HepG2 (cell line): Measurements from ENCODE around the gene GCNT2.

ENCODE experiments used
- BRF2 ChIP-seq: sonication (generic); formaldehyde crosslinking; IDR thresholded peaks from 2 replicates; pipeline ENCODE4 v1.8.1; 2022; ENCODE audit warnings: mild to moderate bottlenecking, missing genetic modification reagents
- HDAC2 ChIP-seq: sonication (generic); formaldehyde crosslinking; IDR thresholded peaks from 2 replicates; pipeline ENCODE4 v1.4.0; 2020; ENCODE audit warnings: missing genetic modification reagents
- KLF16 ChIP-seq, 2 experiments: sonication (generic) in 1 of 2; formaldehyde crosslinking in 1 of 2; IDR thresholded peaks; 2 replicates each; pipeline versions ENCODE4 v1.6.1 to v1.8.0; 2016 to 2023; ENCODE audit warnings: missing genetic modification reagents in 2 of 2, missing compliant biosample characterization in 1 of 2
- TAF1 ChIP-seq: sonication (generic); formaldehyde crosslinking; IDR thresholded peaks from 2 replicates; pipeline ENCODE4 v1.4.0; 2020; ENCODE audit warnings: missing genetic modification reagents
- ZFP36 ChIP-seq: fragments of 150-350 bp; IDR thresholded peaks from 2 replicates; pipeline ENCODE4 v1.6.1; 2018; ENCODE audit warnings: borderline replicate concordance, low read length, low read depth; ENCODE audit not compliant: partially characterized antibody
- ZNF251 ChIP-seq: sonication (generic); formaldehyde crosslinking; IDR thresholded peaks from 2 replicates; pipeline ENCODE4 v1.9.0; 2021; ENCODE audit warnings: mild to moderate bottlenecking, missing genetic modification reagents
- ZNF605 ChIP-seq: sonication (generic); formaldehyde crosslinking; IDR thresholded peaks from 2 replicates; pipeline ENCODE4 v1.8.0; 2022; ENCODE audit warnings: mild to moderate bottlenecking, missing genetic modification reagents
- ZNF775 ChIP-seq: sonication (generic); formaldehyde crosslinking; IDR thresholded peaks from 2 replicates; pipeline ENCODE4 v1.4.0; 2020; ENCODE audit warnings: missing genetic modification reagents, mild to moderate bottlenecking, moderate library complexity, borderline replicate concordance
- TF ChIP-seq, protein P1 (sequence below): sonication (generic); formaldehyde crosslinking; IDR thresholded peaks from 2 replicates; pipeline ENCODE4 v1.5.0; 2020; ENCODE audit warnings: mild to moderate bottlenecking, missing genetic modification reagents, moderate library complexity

DNA sequence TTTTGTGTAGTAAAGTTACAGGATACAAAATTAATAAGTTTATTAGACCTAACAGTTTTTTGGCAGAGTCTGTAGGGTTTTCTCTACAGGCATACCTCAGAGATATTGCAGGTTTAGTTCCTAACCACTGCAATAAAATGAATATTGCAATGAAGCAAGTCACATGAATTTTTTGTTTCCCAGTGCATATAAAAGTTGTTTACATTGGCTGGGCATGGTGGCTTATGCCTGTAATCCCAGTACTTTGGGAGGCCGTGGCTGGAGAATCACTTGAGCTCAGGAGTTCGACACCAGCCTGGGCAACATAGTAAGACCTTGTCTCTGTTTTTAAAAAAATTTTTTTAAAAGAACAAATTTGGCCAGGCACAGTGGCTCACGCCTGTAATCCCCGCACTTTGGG lies 157.3 kb downstream of the GCNT2 start:
- TF ChIP-seq TAF1 (CRISPR knock-in tag) = no peak
- TF ChIP-seq HDAC2 (CRISPR knock-in tag) = no peak
- TF ChIP-seq ZNF605 (CRISPR knock-in tag) = no peak
- TF ChIP-seq, protein P1, sequence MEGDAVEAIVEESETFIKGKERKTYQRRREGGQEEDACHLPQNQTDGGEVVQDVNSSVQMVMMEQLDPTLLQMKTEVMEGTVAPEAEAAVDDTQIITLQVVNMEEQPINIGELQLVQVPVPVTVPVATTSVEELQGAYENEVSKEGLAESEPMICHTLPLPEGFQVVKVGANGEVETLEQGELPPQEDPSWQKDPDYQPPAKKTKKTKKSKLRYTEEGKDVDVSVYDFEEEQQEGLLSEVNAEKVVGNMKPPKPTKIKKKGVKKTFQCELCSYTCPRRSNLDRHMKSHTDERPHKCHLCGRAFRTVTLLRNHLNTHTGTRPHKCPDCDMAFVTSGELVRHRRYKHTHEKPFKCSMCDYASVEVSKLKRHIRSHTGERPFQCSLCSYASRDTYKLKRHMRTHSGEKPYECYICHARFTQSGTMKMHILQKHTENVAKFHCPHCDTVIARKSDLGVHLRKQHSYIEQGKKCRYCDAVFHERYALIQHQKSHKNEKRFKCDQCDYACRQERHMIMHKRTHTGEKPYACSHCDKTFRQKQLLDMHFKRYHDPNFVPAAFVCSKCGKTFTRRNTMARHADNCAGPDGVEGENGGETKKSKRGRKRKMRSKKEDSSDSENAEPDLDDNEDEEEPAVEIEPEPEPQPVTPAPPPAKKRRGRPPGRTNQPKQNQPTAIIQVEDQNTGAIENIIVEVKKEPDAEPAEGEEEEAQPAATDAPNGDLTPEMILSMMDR (CRISPR knock-in tag) = no peak
- TF ChIP-seq BRF2 = no peak
- TF ChIP-seq ZFP36 = no peak
- no peak for TF ChIP-seq KLF16 (CRISPR knock-in tag; IDR thresholded peaks at IDR 0.05)
- TF ChIP-seq ZNF251 (CRISPR knock-in tag) = no peak
- TF ChIP-seq ZNF775 = no peak
